Temporal lobe (tissue), 1 donor: ENCODE results near the gene DCTD. TPM values are rescaled to one million over a fixed set of nuclear protein-coding genes. Genes with fewer than 3 reads are reported as not detected.

ENCODE experiments used
- total RNA-seq: library from RNA; depleted of rRNA; stranded (reverse); fragments of >200 nt; gene quantifications from one replicate; pipeline ENCODE4 v1.2.3, GENCODE V29; 2014

DCTD gene
- total RNA-seq, 1 donor from 2014 or later = 25.6 TPM

Other genes with a start within 250 kb of the DCTD start
- gene WWC2, start 181.9 kb upstream of the DCTD start, total RNA-seq = 12.5 TPM